Measurements from ENCODE around the gene SLC27A3.

- TF ChIP-seq, protein P1, sequence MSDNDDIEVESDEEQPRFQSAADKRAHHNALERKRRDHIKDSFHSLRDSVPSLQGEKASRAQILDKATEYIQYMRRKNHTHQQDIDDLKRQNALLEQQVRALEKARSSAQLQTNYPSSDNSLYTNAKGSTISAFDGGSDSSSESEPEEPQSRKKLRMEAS (IDR thresholded peaks at IDR 0.05; ENCODE audit: low read depth, low read length): no peak
- no peak for TF ChIP-seq CBFB (IDR thresholded peaks at IDR 0.05; ENCODE audit: low read depth)
- peak; percentile 31; the same call in 1 of the 2 replicates for TF ChIP-seq RAD21 (IDR thresholded peaks at IDR 0.05; ENCODE audit: insufficient read depth, low read depth, low read length)
- TF ChIP-seq, protein P2, sequence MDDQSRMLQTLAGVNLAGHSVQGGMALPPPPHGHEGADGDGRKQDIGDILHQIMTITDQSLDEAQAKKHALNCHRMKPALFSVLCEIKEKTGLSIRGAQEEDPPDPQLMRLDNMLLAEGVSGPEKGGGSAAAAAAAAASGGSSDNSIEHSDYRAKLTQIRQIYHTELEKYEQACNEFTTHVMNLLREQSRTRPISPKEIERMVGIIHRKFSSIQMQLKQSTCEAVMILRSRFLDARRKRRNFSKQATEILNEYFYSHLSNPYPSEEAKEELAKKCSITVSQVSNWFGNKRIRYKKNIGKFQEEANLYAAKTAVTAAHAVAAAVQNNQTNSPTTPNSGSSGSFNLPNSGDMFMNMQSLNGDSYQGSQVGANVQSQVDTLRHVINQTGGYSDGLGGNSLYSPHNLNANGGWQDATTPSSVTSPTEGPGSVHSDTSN (IDR thresholded peaks at IDR 0.05; ENCODE audit: insufficient replicate concordance, low read depth, low read length): no peak
- TF ChIP-seq POLR2AphosphoS5 (IDR thresholded peaks at IDR 0.05; ENCODE audit: low read length): no peak
- peak; percentile 47 to 51 (median 48) for TF ChIP-seq CTCF (IDR thresholded peaks at IDR 0.05 in 2 of 3, conservative IDR thresholded peaks at IDR 0.05 in 1 of 3; ENCODE audit: control insufficient read depth in 2 of 3, extremely low read depth in 1 of 3, insufficient read depth in 1 of 3, low read depth in 3 of 3, low read length in 3 of 3)
- TF ChIP-seq CREB1 (IDR thresholded peaks at IDR 0.05; ENCODE audit: low read depth): no peak
Observed at GRCh38 chr1:153771841-153772593, 3.2 kb upstream of the SLC27A3 start.

All from GM12878 (cell line).